GM18499 (cell line): ENCODE data around the gene STYK1.
"Not testable (repeated sequence)": the region's sequence is repeated elsewhere in the genome, so short reads cannot be mapped to it uniquely, and the experiment has no call there.

Experiments
- ATAC-seq: cut with Tn5 transposase; IDR thresholded peaks from one replicate; pipeline ENCODE4 v1.9.1; 2021; ENCODE audit warnings: moderate number of reproducible peaks; ENCODE audit not compliant: insufficient read depth, unreplicated experiment

The STYK1 gene

DNA sequence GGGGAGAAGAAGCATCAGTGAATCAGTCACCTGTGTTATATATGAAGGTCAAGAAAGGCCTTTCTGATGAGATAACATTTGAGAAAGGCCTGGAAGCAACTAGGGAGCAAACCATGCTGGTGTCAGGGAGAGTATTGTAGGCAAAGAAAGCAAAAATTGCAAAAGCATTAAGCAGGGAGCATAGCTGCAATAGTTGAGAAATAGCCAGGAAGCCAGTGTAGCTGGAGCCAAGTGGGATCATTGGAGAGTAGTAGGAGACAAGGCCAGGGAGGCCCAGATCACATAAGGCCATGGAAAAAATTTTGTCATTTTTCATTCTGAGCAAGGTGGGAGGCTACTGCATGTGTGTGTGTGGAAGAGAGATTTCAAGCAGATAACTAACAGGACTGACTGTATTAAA, 41.6 kb downstream of the STYK1 start:
- no peak for ATAC-seq

- no peak for ATAC-seq
These were observed 49.2 kb downstream of the STYK1 start for GRCh38 chr12:10624605-10625004.

DNA sequence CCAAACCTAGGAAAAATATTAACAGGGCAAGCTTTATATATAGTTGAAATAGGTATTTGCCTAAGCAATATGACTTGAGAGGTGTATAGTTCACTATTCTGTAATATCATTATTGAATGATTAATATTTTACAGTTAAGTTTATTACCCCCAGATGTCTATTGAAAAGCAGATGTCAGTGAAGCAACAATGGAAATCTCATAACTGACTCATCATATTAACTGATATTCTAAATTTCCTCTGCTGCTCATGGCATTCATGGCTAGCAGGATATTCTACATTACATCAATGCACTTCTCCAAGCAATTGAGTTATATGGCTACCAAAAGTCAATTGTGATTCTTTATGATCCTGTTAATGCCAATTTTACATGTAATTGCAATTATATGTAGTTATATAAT, 50.7 kb downstream of the STYK1 start:
- ATAC-seq, result no peak

DNA sequence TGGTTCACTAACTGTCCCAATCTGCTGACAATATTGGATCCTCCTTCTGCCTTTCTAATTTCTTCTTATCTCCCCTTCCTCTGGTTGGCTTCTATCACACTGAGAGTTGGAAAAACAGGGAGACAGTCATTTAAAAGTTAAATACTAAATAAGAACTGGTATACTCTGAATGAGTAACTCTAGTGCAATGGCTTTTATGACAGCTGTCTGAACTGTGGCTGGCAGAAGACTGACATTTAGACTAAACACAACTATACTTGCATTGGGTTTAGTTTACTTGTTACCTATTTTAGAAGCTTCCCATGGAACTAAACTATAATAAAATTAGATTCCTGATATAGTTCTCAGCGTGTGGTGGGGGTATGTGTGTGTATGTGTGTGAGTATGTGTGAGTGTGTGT, 52.6 kb downstream of the STYK1 start:
- ATAC-seq, result no peak

DNA sequence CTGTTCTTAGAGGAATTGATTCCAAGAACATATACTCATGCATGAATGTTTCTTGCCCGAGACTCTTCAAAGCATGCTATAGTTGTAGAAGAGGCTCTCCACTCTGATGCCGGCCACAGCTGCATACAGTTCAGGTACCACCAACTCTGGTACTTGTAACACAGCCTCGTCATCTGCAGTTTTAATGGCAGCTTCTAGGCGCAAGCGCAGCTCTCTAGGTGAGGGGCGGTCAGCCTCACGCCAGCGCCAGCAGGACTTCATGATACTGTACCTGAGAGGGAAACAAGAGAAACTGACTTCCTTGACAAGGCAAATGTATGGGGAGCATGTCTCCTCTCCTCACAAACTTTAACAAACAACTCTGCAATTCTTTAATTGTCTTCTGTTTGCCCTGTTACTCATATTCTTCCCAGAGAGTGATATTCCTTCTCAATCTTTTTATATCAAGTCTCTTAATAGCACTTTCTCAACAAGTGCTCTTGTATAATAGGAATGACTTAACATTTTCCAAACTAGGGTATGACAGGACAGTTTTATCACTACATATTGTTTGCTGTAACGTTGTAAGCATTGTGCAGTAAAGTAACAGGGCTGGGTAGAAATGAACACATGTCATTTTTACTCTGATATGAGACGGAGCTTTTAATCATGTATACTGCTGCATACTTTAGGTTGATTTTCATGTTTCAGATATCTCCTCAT, 53.6 kb downstream of the STYK1 start:
- no peak for ATAC-seq

DNA sequence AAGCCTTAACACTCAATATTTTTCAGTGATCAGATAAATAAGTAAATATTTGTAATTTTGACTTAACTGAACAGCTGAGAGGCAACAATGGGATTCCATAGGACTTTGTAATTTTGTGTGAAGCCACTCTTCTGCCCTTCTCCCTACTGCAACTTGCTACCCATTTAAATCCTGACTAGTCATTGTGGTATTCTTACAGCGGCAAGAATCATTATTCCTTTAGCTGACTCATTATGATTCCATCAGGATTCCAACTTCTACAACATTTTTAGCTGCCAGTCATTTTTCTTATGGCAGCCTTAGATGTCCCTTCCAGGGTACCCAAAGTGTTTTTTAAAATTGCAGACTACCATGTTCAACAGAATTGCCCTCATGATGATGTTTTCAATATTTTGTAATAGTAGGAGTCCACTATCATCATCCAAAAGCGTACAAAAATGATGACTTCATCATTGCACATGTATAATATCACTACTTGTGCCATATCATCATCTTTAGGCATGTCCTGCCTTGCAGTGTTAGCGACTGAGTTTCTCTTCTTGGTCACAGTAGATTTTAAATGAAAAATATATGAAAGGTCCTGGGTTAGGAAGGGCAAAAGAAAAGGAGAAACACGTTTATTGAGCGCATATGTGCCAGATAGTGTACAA, 55.4 kb downstream of the STYK1 start:
- no peak for ATAC-seq

GRCh38 chr12:10617863-10618262, 56.0 kb downstream of the STYK1 start:
- ATAC-seq, result no peak

DNA sequence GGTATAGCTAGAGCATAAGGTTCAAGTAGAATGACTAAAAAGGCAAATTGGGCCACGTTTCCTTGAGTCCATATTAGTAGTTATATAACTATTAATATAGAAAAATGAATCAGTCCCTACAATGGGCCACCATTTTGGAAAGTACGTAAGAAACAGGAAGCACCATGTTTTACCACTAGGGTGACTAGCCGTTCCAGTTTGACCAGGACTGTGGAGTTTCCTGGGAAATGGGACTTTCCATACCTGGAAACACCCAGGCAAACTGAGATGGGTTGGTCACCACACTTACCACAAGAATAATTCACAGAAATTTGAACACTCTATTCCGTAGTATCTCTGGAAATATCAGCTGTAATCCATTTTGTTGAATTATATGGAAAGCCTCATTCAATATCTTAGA, 58.3 kb downstream of the STYK1 start:
- ATAC-seq, result no peak

- no peak for ATAC-seq
These were observed 59.8 kb downstream of the STYK1 start for GRCh38 chr12:10614056-10614370.

DNA sequence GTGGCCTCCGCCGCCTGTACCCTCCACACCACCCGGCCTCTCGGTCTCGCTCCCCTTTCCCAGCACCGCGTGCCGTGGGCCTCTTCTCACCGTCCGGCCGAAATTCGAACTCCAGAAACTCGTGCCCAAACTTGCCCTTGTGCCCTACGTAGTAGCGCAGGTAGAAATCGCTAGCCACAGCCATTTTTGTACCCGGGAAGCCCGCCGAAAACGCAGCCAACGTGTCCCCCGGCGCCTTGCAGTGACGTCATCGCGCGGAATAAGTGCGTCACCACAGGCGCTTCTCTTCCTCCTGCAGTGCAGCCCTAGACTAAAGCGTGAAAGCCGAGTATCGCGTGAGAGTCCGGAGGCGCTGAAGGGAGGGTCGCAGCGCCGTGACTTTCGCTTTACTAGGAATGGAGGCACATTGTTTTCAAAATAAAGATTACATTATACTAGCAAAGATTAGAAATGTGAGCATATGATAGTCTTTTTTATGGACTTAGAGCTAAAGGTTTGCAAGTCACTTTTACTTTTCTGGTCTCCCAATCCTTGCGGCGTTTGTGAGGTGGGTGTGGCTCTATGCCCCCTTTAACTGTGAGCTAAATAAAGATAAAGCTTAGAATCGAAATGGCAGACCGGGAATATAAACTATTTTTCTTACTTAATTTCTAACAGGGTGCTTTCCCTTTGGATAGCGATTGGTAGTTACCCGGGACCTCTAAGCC, 60.4 kb downstream of the STYK1 start, which contains the start of gene MAGOHB:
Gene MAGOHB, minus strand, starts transcription at position 261 of the 707 bp plus-strand sequence. Its CDS starts 77 bp downstream, at position 184.
- ATAC-seq, result peak; percentile 69

DNA sequence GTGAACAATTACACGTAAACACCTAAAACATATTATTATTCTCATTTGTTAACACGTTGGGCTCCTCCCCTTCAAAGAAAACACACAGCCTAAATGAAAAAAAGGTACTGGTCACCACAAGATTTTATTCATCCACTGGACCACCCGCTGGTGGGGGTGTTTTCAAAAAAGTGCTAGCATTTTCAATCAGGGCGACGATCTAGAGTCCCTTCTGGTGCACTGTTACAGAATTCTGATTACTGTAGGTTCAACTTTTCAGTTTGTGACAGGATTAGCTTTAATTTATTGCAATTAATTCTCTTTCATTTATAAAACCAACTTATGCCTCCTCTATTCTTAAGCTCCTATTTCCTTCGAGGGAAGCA, 60.9 kb downstream of the STYK1 start:
- no peak for ATAC-seq

DNA sequence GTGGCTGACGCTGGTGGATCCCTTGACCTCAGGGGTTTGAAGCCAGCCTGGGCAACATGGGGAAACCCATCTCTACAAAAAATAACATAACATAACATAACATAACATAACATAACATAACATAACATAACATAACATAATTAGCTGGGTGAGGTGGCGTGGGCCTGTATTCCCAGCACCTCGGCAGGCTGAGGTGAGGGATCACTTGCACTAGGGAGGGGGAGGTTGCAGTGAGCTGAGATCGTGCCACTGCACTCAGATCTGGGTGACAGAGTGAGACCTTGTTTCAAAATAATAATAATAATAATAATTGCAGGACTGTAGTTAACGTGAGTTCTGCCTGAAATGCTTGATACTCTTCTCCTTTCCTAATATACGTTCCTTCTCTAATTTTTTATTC, 61.7 kb downstream of the STYK1 start:
- ATAC-seq, result no peak

- not testable (repeated sequence) for ATAC-seq
These were observed 62.6 kb downstream of the STYK1 start for GRCh38 chr12:10611258-10611657.

GRCh38 chr12:10610188-10610587, 63.7 kb downstream of the STYK1 start:
- no peak for ATAC-seq

- ATAC-seq, result no peak
These were observed 65.9 kb downstream of the STYK1 start for GRCh38 chr12:10607885-10608458.

GRCh38 chr12:10601860-10602259, 72.0 kb downstream of the STYK1 start:
- no peak for ATAC-seq

- ATAC-seq, result no peak
These were observed 72.9 kb downstream of the STYK1 start for GRCh38 chr12:10600988-10601387.

GRCh38 chr12:10595881-10596280, 78.0 kb downstream of the STYK1 start:
- ATAC-seq, result no peak

GRCh38 chr12:10590966-10591365, 82.9 kb downstream of the STYK1 start:
- ATAC-seq, result no peak

DNA sequence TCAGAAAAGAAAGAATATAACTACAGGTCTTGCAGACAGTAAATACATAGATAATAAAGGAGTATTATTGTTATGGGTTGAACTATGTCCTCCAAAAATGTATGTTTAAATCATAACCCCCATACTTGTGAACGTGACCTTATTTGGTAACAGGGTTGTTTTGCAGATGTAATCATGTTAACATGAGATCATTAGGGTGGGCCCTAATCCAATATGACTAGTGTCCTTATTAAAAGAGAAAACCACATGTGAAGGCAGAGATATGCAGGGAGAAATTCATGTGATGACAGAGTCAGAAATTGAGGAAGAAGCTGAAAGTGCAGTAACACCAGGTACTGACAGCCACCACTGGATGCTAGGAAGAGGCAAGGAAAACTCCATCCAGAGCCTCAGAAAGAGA, 89.4 kb downstream of the STYK1 start:
- ATAC-seq, result no peak

DNA sequence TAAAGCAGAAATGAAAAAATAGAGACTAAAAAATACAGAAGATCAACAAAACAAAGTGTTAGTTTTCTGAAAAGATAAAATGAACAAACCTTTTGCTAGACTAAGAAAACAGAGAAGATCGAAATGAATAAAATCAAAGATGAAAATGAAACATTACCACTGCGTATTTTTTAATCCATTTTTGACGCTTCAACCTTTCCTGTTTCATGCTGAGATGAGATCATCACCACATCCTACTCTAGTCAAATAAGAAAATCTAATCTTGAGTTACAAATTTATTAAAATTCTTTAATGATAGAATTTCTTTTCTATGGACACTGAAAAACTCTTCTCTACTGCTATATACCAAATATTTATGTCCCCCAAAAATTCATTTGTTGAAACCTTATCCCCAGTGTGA, 91.1 kb downstream of the STYK1 start:
- ATAC-seq, result no peak
